Stimulated activated CD8-positive, alpha-beta memory T cell treated with anti-CD3 and anti-CD28 coated beads, Interleukin-4, amount 100 ng/mL, for 1 hour (primary cell): ENCODE data around the gene KANK4.

Experiments used
- DNase-seq, 2 donors: peaks; one replicate each; pipeline ENCODE4 v3.0.0-alpha.2; 2020; ENCODE audit warnings: low read depth in 2 of 2, low spot score in 1 of 2

The KANK4 gene

GRCh38 chr1:62212411-62212810 lies 106.8 kb downstream of the KANK4 start:
- DNase-seq = no peak

GRCh38 chr1:62210960-62211359 lies 108.3 kb downstream of the KANK4 start:
- DNase-seq = no peak

GRCh38 chr1:62209931-62210595 lies 109.2 kb downstream of the KANK4 start:
- DNase-seq = no peak

- no peak for DNase-seq
Observed at GRCh38 chr1:62208970-62209369, 110.3 kb downstream of the KANK4 start.

- no peak for DNase-seq
Observed at GRCh38 chr1:62208087-62208486, 111.1 kb downstream of the KANK4 start.

GRCh38 chr1:62207187-62207586 lies 112.0 kb downstream of the KANK4 start:
- no peak for DNase-seq

- no peak for DNase-seq
Observed at GRCh38 chr1:62198781-62199125, 120.5 kb downstream of the KANK4 start.

GRCh38 chr1:62198069-62198780 lies 121.0 kb downstream of the KANK4 start:
- DNase-seq = no peak

- DNase-seq = no peak
Observed at GRCh38 chr1:62196086-62196690, 123.0 kb downstream of the KANK4 start.

GRCh38 chr1:62194651-62195544 lies 124.3 kb downstream of the KANK4 start, which contains the start of gene L1TD1:
TSS of gene L1TD1 (plus strand) at chr1:62194849. CDS start at chr1:62206629, 11,780 bp downstream.
- no peak for DNase-seq

GRCh38 chr1:62188111-62188510 lies 131.1 kb downstream of the KANK4 start:
- no peak for DNase-seq

- DNase-seq = no peak
Observed at GRCh38 chr1:62187548-62187947, 131.7 kb downstream of the KANK4 start.
